MCF 10A (cell line): Measurements from ENCODE around the gene VCL. TPM values are rescaled to one million over a fixed set of nuclear protein-coding genes. Genes with fewer than 3 reads are reported as not detected.

Experiments
- BruUV-seq: library from RNA; stranded (reverse); fragments of 400-500 nt; replicated peaks from 2 replicates; lab custom pipeline; 2021; lab: Mats Ljungman, UMichigan
- CTCF ChIA-PET: fragments of 300-600 bp; sonication (Branson Sonifier 250); formaldehyde crosslinking; extraction: SDS; loops from one replicate; lab custom pipeline; 2021; ENCODE audit warnings: antibody characterized with exemption, inconsistent platforms; lab: Yijun Ruan, JAX
- POLR2A ChIA-PET: fragments of 300-600, 350-650 bp; sonication (Branson Sonifier 250); formaldehyde crosslinking; extraction: SDS; loops from one replicate; lab custom pipeline; 2020; ENCODE audit warnings: antibody characterized with exemption, inconsistent platforms; lab: Yijun Ruan, JAX
- DNase-seq: peaks from one replicate; pipeline ENCODE4 v3.0.0-alpha.2; 2018; ENCODE audit not compliant: unreplicated experiment
- H3K27ac Mint-ChIP-seq: one replicate; pipeline ENCODE4 v1.8.0; 2022; ENCODE audit warnings: mild to moderate bottlenecking, low read depth, mixed read lengths; ENCODE audit not compliant: unreplicated experiment
- H3K27me3 Mint-ChIP-seq: one replicate; pipeline ENCODE4 v1.8.0; 2022; ENCODE audit warnings: mixed read lengths; ENCODE audit not compliant: insufficient read depth, unreplicated experiment
- H3K36me3 Mint-ChIP-seq: one replicate; pipeline ENCODE4 v1.8.0; 2022; ENCODE audit warnings: mild to moderate bottlenecking, moderate library complexity, mixed read lengths; ENCODE audit not compliant: insufficient read depth, unreplicated experiment
- H3K4me1 Mint-ChIP-seq: one replicate; pipeline ENCODE4 v1.8.0; 2022; ENCODE audit warnings: mixed read lengths; ENCODE audit not compliant: insufficient read depth, unreplicated experiment
- H3K4me3 Mint-ChIP-seq: one replicate; pipeline ENCODE4 v1.8.0; 2022; ENCODE audit warnings: mild to moderate bottlenecking, moderate library complexity, mixed read lengths; ENCODE audit not compliant: unreplicated experiment
- H3K9me3 Mint-ChIP-seq: one replicate; pipeline ENCODE4 v1.8.0; 2022; ENCODE audit warnings: mixed read lengths; ENCODE audit not compliant: unreplicated experiment
- intact Hi-C: fragments of 100-400 bp; cut with micrococcal nuclease; formaldehyde crosslinking; loops from 2 replicates; pipeline ENCODE4 v1.14.1; 2022
- total RNA-seq: library from RNA; stranded (reverse); gene quantifications from 2 replicates; pipeline ENCODE4 v1.2.3, GENCODE V29; 2022
- TF ChIP-seq, protein P1 (sequence below): fragments of 200-600 bp; IDR thresholded peaks from one replicate; pipeline ENCODE4 v1.8.0; 2022; ENCODE audit warnings: antibody characterized with exemption, mild to moderate bottlenecking; ENCODE audit not compliant: unreplicated experiment

The VCL gene
- total RNA-seq, 1 experiment from 2014 or later = 90.2 TPM

DNA sequence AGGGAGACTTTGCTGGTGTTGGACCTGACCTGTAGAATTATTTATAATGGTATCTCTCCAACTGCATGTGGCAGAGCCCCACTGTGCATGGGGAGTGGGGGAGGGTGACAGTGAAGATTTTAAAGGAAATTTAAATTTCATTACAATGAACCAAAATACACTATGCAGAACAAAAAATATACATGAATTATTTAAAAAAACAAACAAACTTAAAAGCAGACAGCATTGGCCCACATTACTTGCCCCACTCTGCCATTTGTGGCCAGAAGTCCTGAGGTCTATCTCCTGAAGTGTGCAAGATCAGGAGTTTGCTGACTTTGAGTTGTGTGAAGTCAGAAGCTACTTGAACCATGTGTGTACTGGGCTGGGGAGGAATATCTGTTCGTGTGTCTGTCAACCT, 112.2 kb downstream of the VCL start:
- no peak overlapping the region for H3K27ac Mint-ChIP-seq
- intact Hi-C loops = no loop called here
- H3K4me3 Mint-ChIP-seq = no peak overlapping the region
- no peak for DNase-seq
- H3K27me3 Mint-ChIP-seq = no peaks in the 10 kb centered on the region
- POLR2A ChIA-PET = no interaction called here
- TF ChIP-seq, protein P1, sequence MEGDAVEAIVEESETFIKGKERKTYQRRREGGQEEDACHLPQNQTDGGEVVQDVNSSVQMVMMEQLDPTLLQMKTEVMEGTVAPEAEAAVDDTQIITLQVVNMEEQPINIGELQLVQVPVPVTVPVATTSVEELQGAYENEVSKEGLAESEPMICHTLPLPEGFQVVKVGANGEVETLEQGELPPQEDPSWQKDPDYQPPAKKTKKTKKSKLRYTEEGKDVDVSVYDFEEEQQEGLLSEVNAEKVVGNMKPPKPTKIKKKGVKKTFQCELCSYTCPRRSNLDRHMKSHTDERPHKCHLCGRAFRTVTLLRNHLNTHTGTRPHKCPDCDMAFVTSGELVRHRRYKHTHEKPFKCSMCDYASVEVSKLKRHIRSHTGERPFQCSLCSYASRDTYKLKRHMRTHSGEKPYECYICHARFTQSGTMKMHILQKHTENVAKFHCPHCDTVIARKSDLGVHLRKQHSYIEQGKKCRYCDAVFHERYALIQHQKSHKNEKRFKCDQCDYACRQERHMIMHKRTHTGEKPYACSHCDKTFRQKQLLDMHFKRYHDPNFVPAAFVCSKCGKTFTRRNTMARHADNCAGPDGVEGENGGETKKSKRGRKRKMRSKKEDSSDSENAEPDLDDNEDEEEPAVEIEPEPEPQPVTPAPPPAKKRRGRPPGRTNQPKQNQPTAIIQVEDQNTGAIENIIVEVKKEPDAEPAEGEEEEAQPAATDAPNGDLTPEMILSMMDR = no peak
- H3K9me3 Mint-ChIP-seq = no peaks in the 10 kb centered on the region
- BruUV-seq = no TSS peak
- no peaks in the 10 kb centered on the region for H3K4me1 Mint-ChIP-seq
- CTCF ChIA-PET = interaction anchor here (0.5 to 1.3 kb wide), 3 partner anchors 16 to 208 kb away, joined by 3 to 4 read pairs (median 3); no protein-coding TSS in a partner anchor
- peaks cover 86% of the 10 kb centered on the region for H3K36me3 Mint-ChIP-seq

DNA sequence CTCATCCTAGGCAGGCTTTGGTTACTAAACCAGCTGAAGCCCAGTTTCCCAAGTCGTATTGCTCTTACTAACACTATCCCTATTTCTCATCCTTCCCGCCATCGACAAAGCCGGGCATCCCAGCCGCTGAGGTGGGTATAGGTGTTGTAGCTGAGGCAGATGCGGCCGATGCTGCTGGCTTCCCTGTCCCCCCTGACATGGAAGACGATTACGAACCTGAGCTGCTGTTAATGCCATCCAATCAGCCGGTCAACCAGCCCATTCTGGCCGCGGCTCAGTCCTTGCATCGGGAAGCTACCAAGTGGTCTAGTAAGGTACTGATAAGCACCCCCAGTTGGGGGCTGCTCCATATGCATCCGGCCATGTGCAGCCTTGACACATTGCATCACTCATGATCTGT, 113.9 kb downstream of the VCL start:
- Mint-ChIP-seq H3K4me3 (no peak overlapping the region), H3K27me3 (no peaks in the 10 kb centered on the region), H3K4me1 (no peaks in the 10 kb centered on the region), H3K36me3 (peaks cover 85% of the 10 kb centered on the region), H3K9me3 (no peaks in the 10 kb centered on the region), H3K27ac (no peak overlapping the region)
- TF ChIP-seq, protein P1 = no peak
- no peak for DNase-seq
- CTCF ChIA-PET = interaction anchor here (0.6 to 1.2 kb wide), 5 partner anchors 8 to 226 kb away, joined by 3 to 5 read pairs (median 3); no protein-coding TSS in a partner anchor
- BruUV-seq = no TSS peak
- POLR2A ChIA-PET = interaction anchor here (0.6 to 1.1 kb wide), 3 partner anchors 26 to 657 kb away, joined by 3 read pairs; no protein-coding TSS in a partner anchor
- intact Hi-C loops = no loop called here

DNA sequence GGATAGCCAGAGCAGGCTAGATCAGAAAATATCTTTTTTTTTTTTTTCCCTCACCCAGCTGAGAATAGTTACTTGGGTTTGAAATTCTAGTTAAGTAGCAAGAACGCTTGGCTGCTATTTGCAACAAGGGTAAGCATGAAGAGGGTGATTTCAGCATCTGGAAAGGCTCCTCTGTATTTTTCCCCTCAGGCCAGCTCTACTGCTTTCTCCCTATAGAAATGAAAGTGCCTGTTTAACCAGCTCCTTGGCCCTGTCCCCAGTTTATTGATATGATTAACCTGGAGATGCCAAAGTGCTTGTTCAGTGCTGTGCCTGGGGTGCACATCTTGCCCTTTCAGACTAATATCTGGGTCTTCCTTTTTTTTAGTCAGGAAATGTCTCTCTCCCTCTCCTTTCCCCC, 115.6 kb downstream of the VCL start:
- no peak overlapping the region for H3K27ac Mint-ChIP-seq
- peaks cover 78% of the 10 kb centered on the region for H3K36me3 Mint-ChIP-seq
- H3K9me3 Mint-ChIP-seq = no peaks in the 10 kb centered on the region
- TF ChIP-seq, protein P1 = no peak
- H3K4me1 Mint-ChIP-seq = peaks cover 4% of the 10 kb centered on the region
- no peak overlapping the region for H3K4me3 Mint-ChIP-seq
- ChIA-PET CTCF (interaction anchor here (0.6 to 1.5 kb wide), 5 partner anchors 8 to 100 kb away, joined by 3 to 4 read pairs (median 3); no protein-coding TSS in a partner anchor), POLR2A (interaction anchor here (0.8 to 1.5 kb wide), 2 partner anchors 11 to 13 kb away, joined by 4 to 8 read pairs; no protein-coding TSS in a partner anchor)
- intact Hi-C loops = no loop called here
- H3K27me3 Mint-ChIP-seq = no peaks in the 10 kb centered on the region
- BruUV-seq = no TSS peak
- no peak for DNase-seq

DNA sequence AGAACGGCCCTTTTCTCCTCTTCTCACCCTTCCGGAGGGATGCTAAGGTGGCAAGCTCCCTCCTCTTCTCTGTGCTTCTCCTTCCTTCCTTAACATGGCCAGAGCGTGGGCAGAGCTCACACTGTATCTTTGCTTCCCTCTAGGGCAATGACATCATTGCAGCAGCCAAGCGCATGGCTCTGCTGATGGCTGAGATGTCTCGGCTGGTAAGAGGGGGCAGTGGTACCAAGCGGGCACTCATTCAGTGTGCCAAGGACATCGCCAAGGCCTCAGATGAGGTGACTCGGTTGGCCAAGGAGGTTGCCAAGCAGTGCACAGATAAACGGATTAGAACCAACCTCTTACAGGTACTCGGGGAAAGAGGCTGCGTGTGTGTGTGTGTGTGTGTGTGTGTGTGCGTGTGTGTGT, 116.1 kb downstream of the VCL start:
- ChIA-PET POLR2A (no interaction called here), CTCF (interaction anchor here (1.0 to 1.5 kb wide), 3 partner anchors 8 to 12 kb away, joined by 3 to 4 read pairs (median 3); no protein-coding TSS in a partner anchor)
- H3K4me3 Mint-ChIP-seq = no peak overlapping the region
- peaks cover 9% of the 10 kb centered on the region for H3K4me1 Mint-ChIP-seq
- TF ChIP-seq, protein P1 = no peak
- H3K36me3 Mint-ChIP-seq = peaks cover 78% of the 10 kb centered on the region
- no peaks in the 10 kb centered on the region for H3K27me3 Mint-ChIP-seq
- H3K9me3 Mint-ChIP-seq = no peaks in the 10 kb centered on the region
- no peak for DNase-seq
- BruUV-seq = no TSS peak
- intact Hi-C loops = no loop called here
- no peak overlapping the region for H3K27ac Mint-ChIP-seq
